ENCODE data around the gene FYN.

FYN gene

GRCh38 chr6:111828809-111829208 lies 44.4 kb downstream of the FYN start:
- DNase-seq, result no peak

- DNase-seq, result no peak
Observed at GRCh38 chr6:111825439-111826086, 47.7 kb downstream of the FYN start.

GRCh38 chr6:111824608-111825337 lies 48.5 kb downstream of the FYN start:
- DNase-seq, result no peak

- DNase-seq, result peak; percentile 81
Observed at GRCh38 chr6:111823831-111824607, 49.2 kb downstream of the FYN start.

GRCh38 chr6:111823012-111823411 lies 50.2 kb downstream of the FYN start:
- DNase-seq, result no peak

- DNase-seq, result no peak
Observed at GRCh38 chr6:111819458-111819857, 53.8 kb downstream of the FYN start.

GRCh38 chr6:111818539-111819226 lies 54.6 kb downstream of the FYN start:
- peak; percentile 70 for DNase-seq

- no peak for DNase-seq
Observed at GRCh38 chr6:111817451-111818120, 55.7 kb downstream of the FYN start.

- DNase-seq, result no peak
Observed at GRCh38 chr6:111813677-111814310, 59.5 kb downstream of the FYN start.

GRCh38 chr6:111813237-111813636 lies 60.0 kb downstream of the FYN start:
- peak; percentile 93 for DNase-seq

- peak; percentile 54 for DNase-seq
Observed at GRCh38 chr6:111812060-111813038, 60.9 kb downstream of the FYN start.

GRCh38 chr6:111810294-111811131 lies 62.7 kb downstream of the FYN start:
- no peak for DNase-seq

- no peak for DNase-seq
Observed at GRCh38 chr6:111809766-111810165, 63.5 kb downstream of the FYN start.

- no peak for DNase-seq
Observed at GRCh38 chr6:111809264-111809663, 64.0 kb downstream of the FYN start.

GRCh38 chr6:111808493-111808892 lies 64.8 kb downstream of the FYN start:
- no peak for DNase-seq

GRCh38 chr6:111806561-111807497 lies 66.4 kb downstream of the FYN start:
- DNase-seq, result no peak

- no peak for DNase-seq
Observed at GRCh38 chr6:111806165-111806547, 67.1 kb downstream of the FYN start.

GRCh38 chr6:111805511-111806164 lies 67.6 kb downstream of the FYN start:
- DNase-seq, result peak; percentile 83

All from fibroblast of skin of right quadriceps (primary cell).